Liver (tissue), 9 donors: ENCODE data around the gene GNA15. TPM values are rescaled to one million over a fixed set of nuclear protein-coding genes. Genes with fewer than 3 reads are reported as not detected.

Experiments
- DNase-seq: peaks from one replicate; pipeline ENCODE4 v3.0.0-alpha.2; 2017; ENCODE audit warnings: low spot score
- H3K27ac ChIP-seq, 2 donors: one replicate each; pipeline ENCODE4 v1.7.0; 2013; ENCODE audit warnings: inconsistent platforms in 2 of 2, low read length in 2 of 2, control low read depth in 1 of 2, low read depth in 1 of 2, mild to moderate bottlenecking in 1 of 2
- H3K27me3 ChIP-seq, 4 donors: one replicate each; pipeline versions ENCODE4 v1.6.1 to v1.7.0; 2013; ENCODE audit warnings: low read length in 3 of 4, inconsistent platforms in 1 of 4, mild to moderate bottlenecking in 1 of 4, moderate library complexity in 1 of 4; ENCODE audit not compliant: control insufficient read depth in 4 of 4, insufficient read depth in 4 of 4
- H3K36me3 ChIP-seq, 4 donors: one replicate each; pipeline versions ENCODE4 v1.6.1 to v1.7.0; 2013; ENCODE audit warnings: low read length in 3 of 4, mild to moderate bottlenecking in 3 of 4, low read depth in 1 of 4, moderate library complexity in 1 of 4; ENCODE audit not compliant: control insufficient read depth in 4 of 4, insufficient read depth in 3 of 4
- H3K4me1 ChIP-seq, 4 donors: one replicate each; pipeline versions ENCODE4 v1.6.1 to v1.7.0; 2013; ENCODE audit warnings: low read length in 3 of 4, mild to moderate bottlenecking in 3 of 4, moderate library complexity in 1 of 4; ENCODE audit not compliant: control insufficient read depth in 4 of 4, insufficient read depth in 4 of 4
- H3K4me3 ChIP-seq, 3 donors: one replicate each; pipeline versions ENCODE4 v1.6.1 to v1.7.0; 2013; ENCODE audit warnings: low read length in 3 of 3, control low read depth in 1 of 3, low read depth in 1 of 3, mild to moderate bottlenecking in 1 of 3
- H3K9ac ChIP-seq, 2 donors: one replicate each; pipeline ENCODE4 v1.7.0; 2013; ENCODE audit warnings: low read length in 2 of 2, mild to moderate bottlenecking in 2 of 2, moderate library complexity in 2 of 2, control low read depth in 1 of 2, low read depth in 1 of 2
- H3K9me3 ChIP-seq, 4 donors: one replicate each; pipeline versions ENCODE4 v1.6.1 to v1.7.0; 2013; ENCODE audit warnings: low read length in 3 of 4; ENCODE audit not compliant: control insufficient read depth in 4 of 4
- EGR1 ChIP-seq, 2 donors: IDR thresholded peaks; 2 replicates each; pipeline ENCODE4 v1.6.1; 2016 to 2018; ENCODE audit warnings: antibody characterized with exemption in 2 of 2, low read depth in 2 of 2
- FOXA1 ChIP-seq: IDR thresholded peaks from 2 replicates; pipeline ENCODE4 v1.6.1; 2016; ENCODE audit warnings: antibody characterized with exemption
- FOXA2 ChIP-seq: IDR thresholded peaks from 2 replicates; pipeline ENCODE4 v1.6.1; 2016; ENCODE audit warnings: antibody characterized with exemption
- HNF4A ChIP-seq, 2 donors: conservative IDR thresholded peaks; 2 replicates each; pipeline ENCODE4 v1.6.1; 2016; ENCODE audit warnings: antibody characterized with exemption in 2 of 2, mild to moderate bottlenecking in 2 of 2
- JUND ChIP-seq, 2 donors: IDR thresholded peaks; 2 replicates each; pipeline ENCODE4 v1.6.1; 2016; ENCODE audit warnings: antibody characterized with exemption in 2 of 2
- NR2F2 ChIP-seq: IDR thresholded peaks from 2 replicates; pipeline ENCODE4 v1.6.1; 2016; ENCODE audit warnings: antibody characterized with exemption
- RAD21 ChIP-seq, 2 donors: IDR thresholded peaks; 2 replicates each; pipeline ENCODE4 v1.6.1; 2016; ENCODE audit warnings: antibody characterized with exemption in 2 of 2, mild to moderate bottlenecking in 2 of 2
- RXRA ChIP-seq, 2 donors: IDR thresholded peaks; 2 replicates each; pipeline ENCODE4 v1.6.1; 2017 to 2018; ENCODE audit warnings: antibody characterized with exemption in 2 of 2, mild to moderate bottlenecking in 1 of 2
- SP1 ChIP-seq: IDR thresholded peaks from 2 replicates; pipeline ENCODE4 v1.6.1; 2018; ENCODE audit warnings: antibody characterized with exemption, mild to moderate bottlenecking
- YY1 ChIP-seq: IDR thresholded peaks from 2 replicates; pipeline ENCODE4 v1.6.1; 2016; ENCODE audit warnings: antibody characterized with exemption, mild to moderate bottlenecking
- WGBS: extraction: QIAGEN DNeasy Blood & Tissue Kit; methylation state at CpG from one replicate; pipeline ENCODE4 v1.1.7; 2013; 5-methylcytosine and 5-hydroxymethylcytosine counted together
- polyA plus RNA-seq, 2 donors: library from polyadenylated mRNA; stranded (reverse) in 1 of 2; unstranded in 1 of 2; fragments of 200-250 nt in 1 of 2; fragments of >200 nt in 1 of 2; fragmentation: Nextera tagmentation in 1 of 2; extraction: Ambion mirVana in 1 of 2; gene quantifications; one replicate each; pipeline versions ENCODE4 v1.2.1 to v1.2.3, GENCODE V29; 2013 to 2015
- total RNA-seq, 2 donors: library from RNA; depleted of rRNA; stranded (reverse); fragments of >200 nt; gene quantifications; one replicate each; pipeline ENCODE4 v1.2.3, GENCODE V29; 2014
- TF ChIP-seq, protein P1 (sequence below): fragments of 150-350 bp; IDR thresholded peaks from 2 replicates; pipeline ENCODE4 v1.5.1; 2017; ENCODE audit warnings: improper control_type of control experiment, low read depth, low read length; ENCODE audit not compliant: missing input control
- donor health status: healthy.
- donor health status: healthy.
- donor health status: healthy.
- donor health status: healthy.
- donor health status: healthy.

The GNA15 gene
- total and polyA plus RNA-seq, 4 donors = 0.11 to 10.4 (median 1.4) TPM

GRCh38 chr19:3095441-3096191 is 40.2 kb upstream of the GNA15 start:
- Histone ChIP-seq H3K27me3 (no peaks in the 10 kb centered on the region), H3K27ac (peak overlapping the region; percentile 60 to 76), H3K36me3 (no peaks in the 10 kb centered on the region), H3K9me3 (no peaks in the 10 kb centered on the region), H3K9ac (peak overlapping the region; percentile 83 to 94), H3K4me3 (peak overlapping the region; percentile 70 to 96 (median 88)), H3K4me1 (peaks cover 24 to 56% (median 41%) of the 10 kb centered on the region in 4 donors)
- TF ChIP-seq EGR1 (IDR thresholded peaks at IDR 0.05; ENCODE audit: low read depth in 2 of 2) (no peak), NR2F2 (no peak), FOXA2 (no peak)
- no peak for DNase-seq
- WGBS = 5% methylated on average over 31 of the region's 31 CpGs

- Histone ChIP-seq H3K27ac (peak overlapping the region; percentile 60 to 76), H3K4me1 (peaks cover 24 to 64% (median 42%) of the 10 kb centered on the region in 4 donors), H3K9ac (peak overlapping the region in 1 of 2 donors; percentile 38), H3K36me3 (no peaks in the 10 kb centered on the region), H3K9me3 (no peaks in the 10 kb centered on the region), H3K27me3 (no peaks in the 10 kb centered on the region), H3K4me3 (peak overlapping the region; percentile 13 to 96 (median 88))
- TF ChIP-seq SP1 (peak; percentile 23), HNF4A (conservative IDR thresholded peaks at IDR 0.05) (peak; percentile 78 to 85), RXRA (IDR thresholded peaks at IDR 0.05) (peak; percentile 71 to 76), YY1 (no peak), NR2F2 (peak; percentile 68)
- 32% methylated on average over 25 of the region's 25 CpGs for WGBS
- DNase-seq = no peak
Observed at GRCh38 chr19:3096267-3096901, 39.4 kb upstream of the GNA15 start.

GRCh38 chr19:3096902-3097326 is 38.9 kb upstream of the GNA15 start:
- H3K9ac ChIP-seq = peak overlapping the region in 1 of 2 donors; percentile 38
- WGBS = 60% methylated on average over 11 of the region's 11 CpGs
- no peak overlapping the region for H3K4me3 ChIP-seq
- H3K36me3 ChIP-seq = no peaks in the 10 kb centered on the region
- no peaks in the 10 kb centered on the region for H3K9me3 ChIP-seq
- H3K27me3 ChIP-seq = no peaks in the 10 kb centered on the region
- no peak for DNase-seq
- peaks cover 24 to 65% (median 44%) of the 10 kb centered on the region in 4 donors for H3K4me1 ChIP-seq
- peak overlapping the region in 1 of 2 donors; percentile 76 for H3K27ac ChIP-seq
- TF ChIP-seq RAD21 (IDR thresholded peaks at IDR 0.05) (no peak), JUND (IDR thresholded peaks at IDR 0.05) (no peak), FOXA1 (no peak)

DNA sequence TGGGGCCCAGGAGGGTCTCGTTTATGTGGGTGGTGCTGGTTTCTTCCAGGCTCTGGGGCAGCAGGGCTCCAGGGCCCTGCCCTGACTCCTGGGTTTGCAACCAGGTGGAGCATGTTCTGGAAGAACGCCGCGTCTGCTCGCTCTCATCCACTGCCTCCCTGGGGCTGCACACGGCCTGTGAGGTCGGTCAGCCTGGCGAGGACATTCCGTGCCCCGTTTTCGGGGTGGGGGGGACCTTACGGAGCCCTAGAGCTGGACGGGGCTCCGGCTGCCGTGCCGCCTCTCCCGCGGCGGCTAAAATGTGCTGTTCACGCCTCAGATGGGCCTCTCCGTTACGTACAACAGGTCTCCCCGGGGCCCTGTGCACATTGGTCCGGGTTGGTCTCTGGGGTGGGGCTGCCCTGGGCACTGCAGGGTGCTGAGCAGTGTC is 38.4 kb upstream of the GNA15 start:
- Histone ChIP-seq H3K4me3 (no peak overlapping the region), H3K9ac (peak overlapping the region in 1 of 2 donors; percentile 25), H3K9me3 (no peaks in the 10 kb centered on the region), H3K4me1 (peaks cover 24 to 70% (median 47%) of the 10 kb centered on the region in 4 donors), H3K27ac (peak overlapping the region; percentile 16 to 76), H3K27me3 (no peaks in the 10 kb centered on the region), H3K36me3 (no peaks in the 10 kb centered on the region)
- no peak for DNase-seq
- 74% methylated on average over 24 of the region's 24 CpGs for WGBS
- TF ChIP-seq JUND (IDR thresholded peaks at IDR 0.05) = no peak
- TF ChIP-seq, protein P1, sequence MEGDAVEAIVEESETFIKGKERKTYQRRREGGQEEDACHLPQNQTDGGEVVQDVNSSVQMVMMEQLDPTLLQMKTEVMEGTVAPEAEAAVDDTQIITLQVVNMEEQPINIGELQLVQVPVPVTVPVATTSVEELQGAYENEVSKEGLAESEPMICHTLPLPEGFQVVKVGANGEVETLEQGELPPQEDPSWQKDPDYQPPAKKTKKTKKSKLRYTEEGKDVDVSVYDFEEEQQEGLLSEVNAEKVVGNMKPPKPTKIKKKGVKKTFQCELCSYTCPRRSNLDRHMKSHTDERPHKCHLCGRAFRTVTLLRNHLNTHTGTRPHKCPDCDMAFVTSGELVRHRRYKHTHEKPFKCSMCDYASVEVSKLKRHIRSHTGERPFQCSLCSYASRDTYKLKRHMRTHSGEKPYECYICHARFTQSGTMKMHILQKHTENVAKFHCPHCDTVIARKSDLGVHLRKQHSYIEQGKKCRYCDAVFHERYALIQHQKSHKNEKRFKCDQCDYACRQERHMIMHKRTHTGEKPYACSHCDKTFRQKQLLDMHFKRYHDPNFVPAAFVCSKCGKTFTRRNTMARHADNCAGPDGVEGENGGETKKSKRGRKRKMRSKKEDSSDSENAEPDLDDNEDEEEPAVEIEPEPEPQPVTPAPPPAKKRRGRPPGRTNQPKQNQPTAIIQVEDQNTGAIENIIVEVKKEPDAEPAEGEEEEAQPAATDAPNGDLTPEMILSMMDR = no peak
- TF ChIP-seq HNF4A (conservative IDR thresholded peaks at IDR 0.05) = no peak
